Measurements from ENCODE around the gene KIAA1328.

- TF ChIP-seq CTCF (conservative IDR thresholded peaks at IDR 0.05 in 1 of 2, IDR thresholded peaks at IDR 0.05 in 1 of 2; ENCODE audit: extremely low read depth in 1 of 2, insufficient read depth in 1 of 2, low read depth in 1 of 2, low read length in 2 of 2) (no peak), EZH2 (IDR thresholded peaks at IDR 0.05; ENCODE audit: borderline replicate concordance, low read length) (no peak)
Observed at GRCh38 chr18:37218022-37218590, 389.2 kb downstream of the KIAA1328 start.

Data from mammary epithelial cell (primary cell).